GM12872 (cell line): ENCODE data around the gene PPAT.

Experiments
- CTCF ChIP-seq: IDR thresholded peaks from 3 replicates; pipeline ENCODE4 v1.5.1; 2011; ENCODE audit warnings: low read depth, mild to moderate bottlenecking, low read length, moderate library complexity; ENCODE audit not compliant: insufficient read depth

PPAT gene

DNA sequence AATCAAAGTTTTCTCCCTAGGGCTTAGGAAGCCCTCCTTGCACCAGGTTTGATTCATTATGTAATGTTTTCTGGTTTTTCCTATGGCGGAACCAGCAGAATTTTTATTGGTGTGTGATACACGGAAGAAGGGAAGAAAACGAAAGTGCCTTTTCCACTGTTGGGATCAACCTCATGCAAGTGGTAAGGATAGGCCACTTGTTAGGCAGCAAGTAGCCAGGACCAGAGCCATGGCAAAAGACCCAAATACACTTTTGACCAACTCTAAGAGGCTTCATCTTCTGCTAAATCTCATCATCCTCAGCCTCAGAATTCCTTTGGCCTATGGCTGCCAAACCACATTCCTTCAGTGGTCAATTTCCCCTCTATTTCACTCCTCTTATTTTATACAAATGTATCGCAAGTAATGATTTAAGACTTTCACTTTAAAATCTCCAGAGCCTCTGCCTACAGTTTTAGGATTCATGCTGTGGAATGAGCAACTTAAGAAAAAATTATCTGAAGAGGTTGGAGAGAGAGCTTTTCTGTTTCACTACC, 21.2 kb downstream of the PPAT start:
- no peak for TF ChIP-seq CTCF

DNA sequence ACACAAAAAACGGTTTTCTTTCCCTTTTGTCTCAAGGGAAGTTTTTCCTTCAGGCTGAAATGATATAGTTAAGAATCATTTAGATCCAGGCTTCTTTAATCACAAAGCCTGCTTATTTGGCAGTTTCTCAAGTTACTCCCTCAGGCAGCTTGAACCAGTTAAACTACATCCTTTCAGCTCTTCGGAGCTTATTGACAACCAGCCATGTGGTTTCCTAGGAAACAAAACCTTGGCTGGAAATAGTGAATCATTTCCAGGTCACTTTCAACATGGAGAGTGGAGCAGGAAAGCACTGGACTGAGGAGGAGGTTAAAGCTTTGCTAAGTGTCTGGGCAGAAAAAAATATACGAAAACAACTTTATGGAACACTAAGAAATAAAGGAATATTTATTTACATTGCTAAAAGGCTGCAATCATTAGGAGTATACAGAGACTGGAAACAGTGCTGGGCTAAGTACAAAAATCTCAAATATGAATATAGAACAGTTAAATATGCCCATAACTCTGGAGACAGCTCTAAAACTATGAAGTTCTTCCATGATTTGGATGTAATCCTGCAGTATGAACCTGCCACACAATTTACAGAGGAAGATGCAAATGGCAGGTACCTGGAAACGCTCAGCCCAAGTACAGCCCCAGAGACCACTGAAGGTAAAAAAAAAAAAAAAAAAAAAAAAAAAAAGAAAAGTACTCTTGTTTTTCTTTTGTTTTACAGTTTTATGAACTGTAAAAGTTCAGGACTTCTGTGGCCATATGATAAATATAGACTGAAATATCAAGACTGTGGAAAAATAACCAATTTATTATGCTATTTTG, 25.0 kb downstream of the PPAT start:
- TF ChIP-seq CTCF = no peak

DNA sequence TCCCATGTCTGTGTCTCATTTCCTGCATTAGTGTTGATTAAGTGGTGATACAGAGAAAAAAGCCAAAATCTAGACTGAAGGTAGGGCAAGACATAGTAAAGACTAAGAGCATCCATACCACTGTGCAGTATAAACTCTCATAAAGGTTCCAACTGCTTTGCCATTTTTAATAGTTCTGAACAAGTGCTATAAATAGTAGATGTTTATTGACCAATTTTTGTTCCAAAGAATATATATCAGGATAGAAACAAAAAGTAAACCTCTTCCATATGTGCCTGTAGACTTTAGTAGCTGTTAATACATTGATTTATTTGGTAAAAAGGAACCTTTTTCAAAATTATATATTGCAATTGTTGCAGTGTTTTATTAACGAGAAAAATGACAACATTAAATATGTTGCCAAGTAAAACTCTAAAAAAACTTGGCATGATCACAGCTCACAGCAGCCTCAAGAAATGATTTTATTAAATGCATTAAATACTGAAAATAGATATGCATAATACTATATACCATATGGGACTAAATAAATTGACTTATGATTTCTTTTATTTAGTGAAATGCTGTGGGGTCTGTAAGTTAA, 25.8 kb downstream of the PPAT start:
- no peak for TF ChIP-seq CTCF

DNA sequence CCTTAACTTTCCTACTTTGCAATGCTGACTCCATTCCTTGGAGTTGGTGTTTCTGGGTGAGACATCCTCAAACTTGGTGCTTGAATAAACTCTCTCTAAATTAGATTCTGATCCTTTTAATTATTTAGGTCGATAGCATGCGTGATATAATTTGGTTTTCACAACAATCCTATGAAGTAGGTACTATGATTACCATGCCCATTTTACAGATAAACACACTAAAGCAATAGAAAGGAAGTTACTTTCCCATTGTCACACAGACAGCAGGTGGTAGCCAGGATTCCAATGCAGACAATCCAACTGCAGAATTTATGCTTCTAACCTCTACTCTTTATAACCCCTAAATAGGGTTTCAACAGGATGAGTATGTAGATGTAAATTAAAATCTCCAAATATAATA, 26.4 kb downstream of the PPAT start:
- TF ChIP-seq CTCF = no peak

DNA sequence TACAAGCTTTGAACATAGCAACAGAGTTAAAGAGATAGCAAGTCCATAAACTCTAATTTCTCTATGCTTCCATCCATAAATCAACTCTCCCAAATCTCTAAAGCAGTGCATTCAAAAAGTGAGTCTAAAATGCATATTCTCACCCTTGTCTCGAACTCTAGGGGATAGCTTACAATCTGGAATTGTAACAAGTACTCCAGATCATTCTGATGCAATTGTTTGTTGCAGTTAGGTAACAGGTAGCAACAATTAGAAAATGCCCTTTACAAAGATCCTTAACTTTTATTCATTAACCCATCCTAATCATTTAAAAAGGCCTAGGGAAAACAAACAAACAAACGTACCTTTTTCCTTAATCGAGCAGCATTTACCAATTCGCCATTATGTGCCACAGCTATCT, 29.3 kb downstream of the PPAT start:
- TF ChIP-seq CTCF = no peak

DNA sequence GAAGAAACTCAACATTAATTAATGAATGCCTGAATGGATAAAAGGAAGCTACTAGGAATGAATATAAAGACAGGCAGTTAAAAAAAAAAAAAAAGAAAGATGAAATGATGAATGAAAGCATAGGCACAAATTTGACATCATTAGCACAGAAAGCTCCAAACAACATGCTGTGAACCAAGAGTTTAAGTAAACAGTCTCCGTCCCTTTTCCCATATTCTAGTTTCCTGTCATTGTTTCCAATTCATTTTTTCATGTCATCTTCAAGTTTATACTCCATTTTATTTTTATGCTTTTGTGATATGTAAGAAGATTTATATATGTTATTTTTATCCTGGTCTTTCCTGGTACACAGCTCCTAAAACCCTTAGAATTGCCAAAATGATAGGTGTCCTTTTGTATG, 30.4 kb downstream of the PPAT start:
- no peak for TF ChIP-seq CTCF

DNA sequence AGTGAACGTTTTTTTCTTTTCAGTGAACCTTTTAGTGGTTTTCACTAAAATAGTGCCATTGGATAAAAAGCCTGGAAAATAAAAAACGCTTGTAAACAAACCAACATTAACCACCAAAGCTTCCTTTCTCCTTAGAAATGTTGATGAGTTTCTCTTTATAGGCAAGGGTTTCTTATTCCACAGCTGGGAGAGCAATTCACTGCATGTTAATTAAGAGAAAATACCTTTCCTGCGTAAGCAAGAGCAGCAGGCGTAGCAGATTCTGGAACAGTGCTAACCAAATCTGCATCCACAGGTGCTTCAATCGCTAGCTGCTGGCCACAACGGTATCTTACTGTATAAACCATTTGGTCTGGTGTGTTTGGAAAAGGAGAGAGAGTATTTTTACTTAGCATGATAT, 34.9 kb downstream of the PPAT start:
- no peak for TF ChIP-seq CTCF
